K562 (cell line): ENCODE measurements around the gene DENND1A. TPM values are rescaled to one million over a fixed set of nuclear protein-coding genes. Genes with fewer than 3 reads are reported as not detected.
A peak's percentile ranks its signal among the peaks of the same experiment; 100 is the strongest.

Source experiments
- CBX8 ChIP-seq: fragments of 200-600 bp; sonication (generic); IDR thresholded peaks from 2 replicates; pipeline ENCODE4 v1.6.1; 2012; ENCODE audit warnings: borderline replicate concordance, mixed run types, low read depth, mild to moderate bottlenecking, moderate library complexity, mixed read lengths, low read length, control low read depth, inconsistent platforms; ENCODE audit not compliant: poor library complexity, severe bottlenecking; ENCODE audit errors: extremely low read depth
- DPF2 ChIP-seq: fragments of 450-650 bp; IDR thresholded peaks from 2 replicates; pipeline ENCODE4 v1.6.1; 2016
- ETV1 ChIP-seq: fragments of 450-650 bp; conservative IDR thresholded peaks from 2 replicates; pipeline ENCODE4 v1.6.1; 2016; ENCODE audit warnings: missing genetic modification characterization, control low read depth, low read depth, missing compliant biosample characterization
- GATA2 ChIP-seq: sonication (generic); formaldehyde crosslinking; IDR thresholded peaks from 2 replicates; pipeline ENCODE4 v1.4.0; 2020; ENCODE audit warnings: mild to moderate bottlenecking, missing genetic modification reagents
- GATAD2B ChIP-seq: fragments of 450-650 bp; IDR thresholded peaks from 2 replicates; pipeline ENCODE4 v1.6.1; 2017; ENCODE audit warnings: mild to moderate bottlenecking, borderline replicate concordance
- HMG20B ChIP-seq: fragments of 250-450 bp; sonication (Bioruptor Pico); IDR thresholded peaks from 2 replicates; pipeline ENCODE4 v1.5.0; 2021; ENCODE audit warnings: mild to moderate bottlenecking
- KAT2B ChIP-seq: IDR thresholded peaks from one replicate; pipeline ENCODE4 v1.6.1; 2012; ENCODE audit warnings: low read depth, mild to moderate bottlenecking, control low read depth, inconsistent platforms, low read length, moderate library complexity
- MBD2 ChIP-seq: sonication (generic); IDR thresholded peaks from 2 replicates; pipeline ENCODE4 v1.6.1; 2016; ENCODE audit warnings: low read depth, borderline replicate concordance
- MIER1 ChIP-seq: fragments of 450-650 bp; IDR thresholded peaks from 2 replicates; pipeline ENCODE4 v1.6.1; 2016; ENCODE audit warnings: antibody characterized with exemption, mild to moderate bottlenecking, low read depth
- PHB ChIP-seq: fragments of 250-450 bp; sonication (Bioruptor Pico); IDR thresholded peaks from 2 replicates; pipeline ENCODE4 v1.5.0; 2021
- PKNOX1 ChIP-seq: fragments of 450-650 bp; IDR thresholded peaks from 2 replicates; pipeline ENCODE4 v1.6.1; 2016
- PRPF4 ChIP-seq: fragments of 200-400 bp; formaldehyde crosslinking; IDR thresholded peaks from one replicate; pipeline ENCODE4 v1.6.1; 2017; ENCODE audit warnings: low read length, low read depth, mild to moderate bottlenecking; ENCODE audit not compliant: insufficient read depth, poor library complexity, severe bottlenecking
- PTBP1 ChIP-seq: fragments of 200-400 bp; formaldehyde crosslinking; IDR thresholded peaks from 2 replicates; pipeline ENCODE4 v1.6.1; 2017; ENCODE audit warnings: low read depth, low read length
- RCOR1 ChIP-seq, 2 experiments: IDR thresholded peaks; 2 replicates each; pipeline ENCODE4 v1.6.1; 2012; ENCODE audit warnings: low read depth in 2 of 2, low read length in 2 of 2, borderline replicate concordance in 1 of 2, improper control_type of control experiment in 1 of 2
- SPI1 ChIP-seq: IDR thresholded peaks from 2 replicates; pipeline ENCODE4 v1.6.1; 2011; ENCODE audit warnings: low read depth, low read length, control low read depth, borderline replicate concordance
- SRF ChIP-seq, 2 experiments: fragments of 250-450, 450-650 bp in 1 of 2; sonication (Bioruptor Pico) in 1 of 2; sonication (generic) in 1 of 2; formaldehyde crosslinking; IDR thresholded peaks; 2 replicates each; pipeline versions ENCODE4 v1.5.0 to v1.5.1; 2020 to 2022; ENCODE audit warnings: mild to moderate bottlenecking in 1 of 2, missing genetic modification reagents in 1 of 2
- TAL1 ChIP-seq: fragments of 450-650 bp; IDR thresholded peaks from 2 replicates; pipeline ENCODE4 v1.6.1; 2016; ENCODE audit warnings: mild to moderate bottlenecking
- TCF7L2 ChIP-seq: fragments of 150-350 bp; IDR thresholded peaks from 2 replicates; pipeline ENCODE4 v1.6.1; 2016; ENCODE audit warnings: low read depth, mild to moderate bottlenecking, low read length, moderate library complexity
- ZNF12 ChIP-seq: sonication (generic); formaldehyde crosslinking; IDR thresholded peaks from 2 replicates; pipeline ENCODE4 v1.4.0; 2020; ENCODE audit warnings: mild to moderate bottlenecking, missing genetic modification reagents
- polyA plus RNA-seq, 8 experiments: library from polyadenylated mRNA; depleted of rRNA in 4 of 8; stranded (reverse) in 5 of 8; unstranded in 3 of 8; fragments of >200 nt; fragmentation: Nextera tagmentation in 2 of 8; fragmentation: Illumina TruSeq in 1 of 8; extraction: Ambion mirVana in 2 of 8; extraction: Trizol in 1 of 8; gene quantifications; 2 replicates each; pipeline versions ENCODE4 v1.2.1 to v1.2.3, GENCODE V29; 2011 to 2014; ENCODE audit warnings: inconsistent platforms in 1 of 8, missing spikeins in 1 of 8
- total RNA-seq, 7 experiments: library from RNA; depleted of rRNA in 6 of 7; stranded (reverse); fragments of >200 nt in 6 of 7; fragmentation: Illumina TruSeq in 2 of 7; extraction: Trizol in 2 of 7; gene quantifications; 2 replicates each; pipeline versions ENCODE4 v1.2.1 to v1.2.3, GENCODE V29; 2011 to 2021; ENCODE audit warnings: low replicate concordance in 1 of 7
- TF ChIP-seq, protein P1 (sequence below): sonication (generic); formaldehyde crosslinking; IDR thresholded peaks from 2 replicates; pipeline ENCODE4 v1.8.1; 2023; ENCODE audit warnings: mild to moderate bottlenecking, missing genetic modification reagents
- TF ChIP-seq, protein P2 (sequence below): fragments of 250-450 bp; sonication (Bioruptor Pico); IDR thresholded peaks from 2 replicates; pipeline ENCODE4 v1.8.0; 2021; ENCODE audit warnings: moderate library complexity, mild to moderate bottlenecking, inconsistent platforms
- TF ChIP-seq, protein P3 (sequence below): fragments of 450-650 bp; formaldehyde crosslinking; IDR thresholded peaks from 2 replicates; pipeline ENCODE4 v1.4.0; 2020; ENCODE audit warnings: mild to moderate bottlenecking, moderate library complexity

DENND1A gene
- total and polyA plus RNA-seq, 9 of the 15 experiments (the other 6 are each of a cell fraction or from before 2014, with no cell fraction given), result 7.6 to 29.5 (median 15.7) TPM

GRCh38 chr9:123360161-123361085, 569.5 kb downstream of the DENND1A start (continued):
- no peak for TF ChIP-seq TCF7L2
- peak; percentile 27; the same call in 1 of the 2 replicates for TF ChIP-seq GATAD2B
- no peak for TF ChIP-seq ZNF12 (CRISPR knock-in tag)
- no peak for TF ChIP-seq ETV1
- TF ChIP-seq SPI1, result no peak
- TF ChIP-seq, protein P1, sequence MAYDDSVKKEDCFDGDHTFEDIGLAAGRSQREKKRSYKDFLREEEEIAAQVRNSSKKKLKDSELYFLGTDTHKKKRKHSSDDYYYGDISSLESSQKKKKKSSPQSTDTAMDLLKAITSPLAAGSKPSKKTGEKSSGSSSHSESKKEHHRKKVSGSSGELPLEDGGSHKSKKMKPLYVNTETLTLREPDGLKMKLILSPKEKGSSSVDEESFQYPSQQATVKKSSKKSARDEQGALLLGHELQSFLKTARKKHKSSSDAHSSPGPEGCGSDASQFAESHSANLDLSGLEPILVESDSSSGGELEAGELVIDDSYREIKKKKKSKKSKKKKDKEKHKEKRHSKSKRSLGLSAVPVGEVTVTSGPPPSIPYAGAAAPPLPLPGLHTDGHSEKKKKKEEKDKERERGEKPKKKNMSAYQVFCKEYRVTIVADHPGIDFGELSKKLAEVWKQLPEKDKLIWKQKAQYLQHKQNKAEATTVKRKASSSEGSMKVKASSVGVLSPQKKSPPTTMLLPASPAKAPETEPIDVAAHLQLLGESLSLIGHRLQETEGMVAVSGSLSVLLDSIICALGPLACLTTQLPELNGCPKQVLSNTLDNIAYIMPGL (CRISPR knock-in tag), result no peak
- TF ChIP-seq, protein P2, sequence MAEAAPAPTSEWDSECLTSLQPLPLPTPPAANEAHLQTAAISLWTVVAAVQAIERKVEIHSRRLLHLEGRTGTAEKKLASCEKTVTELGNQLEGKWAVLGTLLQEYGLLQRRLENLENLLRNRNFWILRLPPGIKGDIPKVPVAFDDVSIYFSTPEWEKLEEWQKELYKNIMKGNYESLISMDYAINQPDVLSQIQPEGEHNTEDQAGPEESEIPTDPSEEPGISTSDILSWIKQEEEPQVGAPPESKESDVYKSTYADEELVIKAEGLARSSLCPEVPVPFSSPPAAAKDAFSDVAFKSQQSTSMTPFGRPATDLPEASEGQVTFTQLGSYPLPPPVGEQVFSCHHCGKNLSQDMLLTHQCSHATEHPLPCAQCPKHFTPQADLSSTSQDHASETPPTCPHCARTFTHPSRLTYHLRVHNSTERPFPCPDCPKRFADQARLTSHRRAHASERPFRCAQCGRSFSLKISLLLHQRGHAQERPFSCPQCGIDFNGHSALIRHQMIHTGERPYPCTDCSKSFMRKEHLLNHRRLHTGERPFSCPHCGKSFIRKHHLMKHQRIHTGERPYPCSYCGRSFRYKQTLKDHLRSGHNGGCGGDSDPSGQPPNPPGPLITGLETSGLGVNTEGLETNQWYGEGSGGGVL (CRISPR knock-in tag), result no peak
- TF ChIP-seq PRPF4, result no peak
- no peak; the same call in 1 of the 2 replicates for TF ChIP-seq HMG20B
- TF ChIP-seq DPF2, result peak; percentile 63
- no peak for TF ChIP-seq CBX8
- TF ChIP-seq SRF (CRISPR knock-in tag; IDR thresholded peaks at IDR 0.05), result peak in 1 of 2 experiments; percentile 29; a peak in 1 of 4 replicates
- no peak; the same call in 1 of the 2 replicates for TF ChIP-seq PKNOX1
- TF ChIP-seq GATA2, result peak; percentile 89
- no peak for TF ChIP-seq PHB
- TF ChIP-seq PTBP1, result no peak
- no peak for TF ChIP-seq MIER1
- TF ChIP-seq KAT2B, result no peak
- TF ChIP-seq MBD2, result no peak
- TF ChIP-seq TAL1, result peak; percentile 57
- TF ChIP-seq, protein P3, sequence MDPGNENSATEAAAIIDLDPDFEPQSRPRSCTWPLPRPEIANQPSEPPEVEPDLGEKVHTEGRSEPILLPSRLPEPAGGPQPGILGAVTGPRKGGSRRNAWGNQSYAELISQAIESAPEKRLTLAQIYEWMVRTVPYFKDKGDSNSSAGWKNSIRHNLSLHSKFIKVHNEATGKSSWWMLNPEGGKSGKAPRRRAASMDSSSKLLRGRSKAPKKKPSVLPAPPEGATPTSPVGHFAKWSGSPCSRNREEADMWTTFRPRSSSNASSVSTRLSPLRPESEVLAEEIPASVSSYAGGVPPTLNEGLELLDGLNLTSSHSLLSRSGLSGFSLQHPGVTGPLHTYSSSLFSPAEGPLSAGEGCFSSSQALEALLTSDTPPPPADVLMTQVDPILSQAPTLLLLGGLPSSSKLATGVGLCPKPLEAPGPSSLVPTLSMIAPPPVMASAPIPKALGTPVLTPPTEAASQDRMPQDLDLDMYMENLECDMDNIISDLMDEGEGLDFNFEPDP (CRISPR knock-in tag), result no peak
- TF ChIP-seq RCOR1 (IDR thresholded peaks at IDR 0.05; ENCODE audit: borderline replicate concordance in 1 of 2, low read depth in 2 of 2, low read length in 2 of 2), result peak in 1 of 2 experiments; percentile 91; a peak in 2 of 4 replicates
